Cardiac fibroblast (primary cell): ENCODE results near the gene NUDC.
"Not testable (repeated sequence)": the region's sequence is repeated elsewhere in the genome, so short reads cannot be mapped to it uniquely, and the experiment has no call there.

ENCODE experiments used
- DNase-seq, 2 donors: peaks; one replicate each; pipeline versions ENCODE4 v3.0.0 to v3.0.0-alpha.2; 2010; ENCODE audit warnings: low read depth in 2 of 2
- H3K4me3 ChIP-seq, 2 donors: replicated peaks in 1 of 2; 1 replicate in 1 of 2; 2 replicates in 1 of 2; pipeline ENCODE4 v1.5.1; 2011; ENCODE audit warnings: low read depth in 2 of 2, low read length in 2 of 2, mild to moderate bottlenecking in 2 of 2, moderate library complexity in 1 of 2
- CTCF ChIP-seq: IDR thresholded peaks from one replicate; pipeline ENCODE4 v1.5.1; 2011; ENCODE audit warnings: low read depth, mild to moderate bottlenecking, low read length, inconsistent platforms

Gene NUDC

GRCh38 chr1:26981146-26981846, 59.8 kb downstream of the NUDC start:
- H3K4me3 ChIP-seq = no peak overlapping the region
- no peak for TF ChIP-seq CTCF
- DNase-seq = no peak

GRCh38 chr1:26983863-26984262, 62.3 kb downstream of the NUDC start:
- no peak for DNase-seq
- no peak for TF ChIP-seq CTCF
- H3K4me3 ChIP-seq = no peak overlapping the region

GRCh38 chr1:26984291-26984690, 62.7 kb downstream of the NUDC start:
- H3K4me3 ChIP-seq = no peak overlapping the region
- no peak for DNase-seq
- TF ChIP-seq CTCF = no peak

- no peak for DNase-seq
- no peak overlapping the region for H3K4me3 ChIP-seq
- no peak for TF ChIP-seq CTCF
These were observed 65.1 kb downstream of the NUDC start for GRCh38 chr1:26986658-26987057.

- H3K4me3 ChIP-seq, DNase-seq: not testable (repeated sequence)
These were observed 68.0 kb downstream of the NUDC start for GRCh38 chr1:26989403-26990109.

- no peak for DNase-seq
- TF ChIP-seq CTCF = no peak
- H3K4me3 ChIP-seq = no peak overlapping the region
These were observed 70.0 kb downstream of the NUDC start for GRCh38 chr1:26991310-26992116.
